Activated T-cell treated with anti-CD3 and anti-CD28 coated beads for 48 hours (primary cell): ENCODE measurements around the gene ERBB4.

Experiments used
- DNase-seq: peaks from one replicate; pipeline ENCODE4 v3.0.0-alpha.2; 2020; ENCODE audit warnings: low read depth

The ERBB4 gene

DNA sequence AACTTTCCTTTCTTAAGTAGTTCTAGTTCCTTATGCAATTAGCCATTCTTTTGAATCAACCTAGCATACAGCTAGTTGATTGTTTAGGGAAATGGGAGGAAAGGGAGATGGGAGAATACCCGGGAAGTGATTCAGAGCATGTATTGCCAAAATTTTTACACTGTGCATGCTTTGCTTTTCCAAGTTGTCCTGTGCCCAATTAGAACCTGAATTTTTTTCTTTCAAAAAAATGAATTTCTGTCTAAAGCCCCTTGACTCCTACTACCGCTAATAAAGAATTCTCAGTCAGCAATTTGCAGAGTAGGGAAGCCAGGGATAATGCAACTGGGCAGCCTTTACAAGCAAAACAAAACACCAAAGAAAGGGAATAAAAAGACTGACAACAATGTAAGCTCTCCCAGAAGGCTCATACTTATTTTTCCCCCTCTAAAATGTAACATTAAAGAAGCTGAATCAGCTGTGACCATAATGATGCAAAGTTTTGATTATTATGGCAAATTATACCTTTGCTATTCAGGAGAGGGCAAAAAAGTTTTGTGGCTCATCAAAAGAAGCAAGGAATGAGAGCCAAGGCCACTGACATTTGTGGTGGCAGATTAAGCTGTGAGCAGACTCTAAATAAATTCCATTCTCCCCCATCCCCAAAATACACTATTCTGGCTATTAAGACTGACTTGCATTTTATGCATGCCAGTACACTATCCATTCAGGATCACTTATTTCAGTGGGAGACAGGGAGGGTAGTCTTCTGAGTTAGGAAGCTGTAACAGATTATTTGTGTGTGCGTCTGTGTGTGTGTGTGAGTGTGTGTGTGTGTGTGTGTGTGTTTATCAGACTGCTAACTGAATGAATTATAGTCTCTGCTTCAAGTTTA lies 174.3 kb downstream of the ERBB4 start:
- DNase-seq: no peak

DNA sequence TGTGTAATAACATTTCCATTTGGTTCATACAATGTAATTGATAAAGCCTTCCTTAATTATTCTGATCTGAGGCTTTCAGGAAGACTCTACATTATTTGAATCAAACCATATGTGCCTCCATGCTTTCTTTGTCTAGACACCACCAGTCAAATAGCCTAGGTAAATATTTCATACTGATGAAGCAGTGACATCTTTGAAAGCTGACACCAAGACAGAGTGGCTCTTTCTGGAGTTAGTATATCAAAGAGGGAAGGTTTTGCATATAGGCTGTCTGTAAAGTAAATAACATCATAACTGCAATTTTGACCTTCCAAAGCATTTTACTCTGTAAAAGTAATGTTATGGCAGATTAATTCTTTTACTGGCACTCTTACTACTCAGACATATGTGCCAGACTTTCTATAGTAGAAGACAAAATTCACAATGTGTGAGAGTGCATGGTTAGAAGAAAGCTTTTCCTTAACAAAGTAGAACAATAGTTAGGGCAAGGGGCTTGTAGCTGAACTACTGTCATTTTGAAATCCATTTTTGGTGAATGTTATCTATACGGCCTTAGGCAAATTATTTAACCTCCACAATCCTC lies 177.3 kb downstream of the ERBB4 start:
- DNase-seq: no peak

GRCh38 chr2:212360068-212360460 lies 178.5 kb downstream of the ERBB4 start:
- DNase-seq: no peak

DNA sequence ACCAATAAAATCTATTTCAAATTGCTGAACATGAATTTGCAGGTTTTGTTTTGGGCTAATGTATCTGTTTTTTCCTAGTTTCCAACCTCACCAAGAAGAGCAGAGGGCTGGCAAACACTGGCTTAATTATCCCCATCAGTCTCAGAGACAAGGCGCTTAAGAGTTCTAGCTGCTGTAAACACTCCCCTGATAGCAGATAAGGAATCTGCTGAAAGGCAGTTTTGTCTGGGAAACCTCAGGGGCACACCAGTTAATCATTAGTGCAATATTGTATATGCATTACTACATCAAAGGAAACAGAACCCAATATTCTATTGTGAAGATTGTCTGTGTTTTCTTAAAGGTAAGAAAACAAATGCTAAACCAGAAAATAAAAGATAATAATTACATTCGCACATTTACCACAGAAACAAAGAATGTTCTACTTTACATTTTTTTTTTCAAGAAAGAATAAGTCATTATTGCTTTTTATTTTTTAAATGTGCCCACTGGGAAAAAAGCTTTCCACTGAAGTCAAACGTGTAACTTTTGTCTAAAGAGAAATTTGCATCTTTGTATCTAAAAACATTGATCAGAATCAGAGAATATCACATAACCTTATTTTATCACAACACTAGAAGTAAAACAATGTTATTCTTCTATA lies 179.1 kb downstream of the ERBB4 start:
- DNase-seq: no peak

DNA sequence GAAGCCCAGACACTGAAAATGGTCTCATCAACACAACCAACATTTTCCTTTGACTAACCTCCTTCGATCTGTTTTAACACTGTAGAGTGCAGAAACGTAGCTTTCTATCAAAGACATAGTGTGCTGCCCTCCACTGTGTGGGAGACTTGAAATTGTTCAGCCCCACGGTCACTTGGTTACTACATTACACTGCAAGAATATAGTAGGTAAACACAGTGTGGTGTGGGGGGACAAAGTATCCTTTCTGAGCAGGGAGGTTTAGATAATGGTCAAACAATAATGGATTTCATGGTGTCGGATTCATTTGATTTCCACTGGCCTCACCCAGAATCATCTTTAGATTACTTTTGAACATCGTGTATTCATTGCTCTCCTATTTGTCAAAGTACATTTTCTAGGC lies 181.0 kb downstream of the ERBB4 start:
- DNase-seq: no peak

GRCh38 chr2:212354382-212354781 lies 184.2 kb downstream of the ERBB4 start:
- no peak for DNase-seq

DNA sequence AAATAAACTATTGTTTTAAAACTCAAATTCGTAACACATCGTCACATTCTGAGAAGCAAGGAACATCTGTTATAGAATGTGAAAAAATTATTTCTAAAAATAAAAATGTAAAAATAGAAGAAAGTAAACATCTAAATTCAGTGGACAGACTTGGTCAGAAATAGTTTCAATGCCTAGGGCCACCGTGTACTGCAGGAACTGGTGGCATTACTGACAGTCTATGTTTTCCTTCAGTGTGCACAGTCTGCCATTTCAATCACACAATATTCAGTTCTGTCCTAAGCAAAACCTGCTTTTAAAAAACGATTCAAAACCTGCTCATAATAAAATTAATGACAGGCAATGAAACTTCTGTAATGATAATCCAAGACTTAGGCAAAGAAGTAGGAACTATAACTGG lies 190.1 kb downstream of the ERBB4 start:
- DNase-seq: no peak

DNA sequence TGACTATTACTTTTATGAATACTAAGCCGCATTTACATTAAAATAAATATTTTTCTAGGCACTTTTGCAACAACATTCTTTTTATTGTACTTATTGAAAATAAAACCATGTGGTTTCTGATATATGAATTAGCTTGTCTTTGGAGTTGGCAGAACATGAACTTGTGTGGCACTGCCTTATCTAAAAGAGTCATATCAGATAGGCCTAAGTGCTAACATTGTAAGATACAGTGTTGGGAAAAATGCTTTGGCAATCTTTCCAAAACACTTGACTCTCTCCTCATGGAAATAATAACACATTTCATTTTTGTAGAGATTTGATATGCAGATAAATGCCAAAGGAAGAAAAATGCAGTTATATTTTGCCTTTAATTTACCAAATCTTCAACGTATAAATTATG lies 191.7 kb downstream of the ERBB4 start:
- DNase-seq: no peak

DNA sequence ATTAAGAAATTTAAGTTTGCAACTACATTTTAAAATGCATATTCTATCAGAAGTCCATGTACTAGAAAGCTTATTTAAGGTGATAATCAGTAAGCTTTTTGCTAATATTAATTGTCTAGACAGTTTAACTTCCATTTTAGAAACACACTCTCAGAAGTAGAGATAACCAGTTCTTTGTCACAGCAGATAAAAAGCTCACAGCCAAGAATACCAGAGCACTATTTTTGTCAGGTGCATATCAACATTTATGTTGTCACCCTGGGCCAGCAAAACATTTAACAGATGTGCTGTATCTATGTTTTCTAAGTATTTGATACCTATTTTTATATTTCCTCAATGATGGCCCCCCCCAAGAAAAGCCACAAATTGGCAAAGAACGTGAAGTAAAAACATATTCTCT lies 192.6 kb downstream of the ERBB4 start:
- DNase-seq: no peak

DNA sequence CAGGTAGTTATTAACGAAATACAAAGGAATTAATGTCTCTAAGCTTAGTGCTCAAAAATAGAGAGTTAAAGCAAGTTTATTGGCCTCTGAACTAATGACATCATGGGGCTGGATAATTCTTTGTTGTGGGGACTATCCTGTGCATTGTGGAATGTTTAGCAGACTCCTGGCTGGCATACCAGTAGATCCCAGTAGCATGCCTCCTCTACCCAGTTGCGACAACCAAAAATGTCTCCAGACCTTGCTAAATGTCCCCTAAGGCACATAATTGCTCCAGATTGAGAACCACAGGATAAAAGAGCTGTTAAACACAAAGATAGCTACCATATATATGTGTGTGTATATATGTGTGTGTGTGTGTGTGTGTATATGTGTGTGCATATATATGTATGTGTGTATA lies 194.5 kb downstream of the ERBB4 start:
- DNase-seq: no peak

DNA sequence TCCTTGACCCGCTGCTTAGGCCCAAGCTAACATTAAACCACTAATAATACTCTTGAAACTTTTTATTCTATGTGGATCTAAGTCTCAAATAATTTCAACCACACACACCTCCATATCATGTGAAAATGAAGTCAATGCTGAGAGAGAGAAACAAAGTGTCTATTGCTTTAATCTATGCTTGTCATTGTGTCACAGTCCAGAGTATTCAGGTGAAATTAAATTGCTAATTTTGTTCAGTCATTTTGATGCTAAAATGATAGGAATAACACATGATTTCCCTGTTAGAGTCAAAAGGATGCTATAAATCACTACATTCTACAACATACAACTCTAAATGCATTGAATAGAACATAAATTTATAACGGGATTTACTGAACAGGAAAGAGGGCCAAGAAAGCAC lies 195.4 kb downstream of the ERBB4 start:
- no peak for DNase-seq

- no peak for DNase-seq
These were observed 200.9 kb downstream of the ERBB4 start for GRCh38 chr2:212337486-212338343.

DNA sequence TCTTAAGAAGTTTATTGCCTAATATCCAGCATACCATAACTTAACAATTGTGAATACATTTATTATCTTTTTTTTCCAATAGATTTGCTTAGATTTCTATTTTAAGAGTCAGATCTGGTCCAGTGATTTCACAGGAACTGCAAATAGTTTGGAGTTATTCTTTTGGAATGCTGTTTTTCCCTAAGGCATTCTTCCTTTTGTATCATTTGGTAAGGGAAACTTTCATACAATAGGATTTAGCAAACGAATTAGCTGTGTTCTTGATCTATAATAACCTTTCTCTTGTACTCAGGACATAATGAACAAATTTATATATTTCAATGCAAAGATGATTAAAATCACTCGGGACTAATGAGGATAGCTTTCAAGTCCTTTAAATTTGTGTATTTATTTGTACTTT lies 201.6 kb downstream of the ERBB4 start:
- no peak for DNase-seq

- DNase-seq: no peak
These were observed 208.3 kb downstream of the ERBB4 start for GRCh38 chr2:212330263-212330662.

DNA sequence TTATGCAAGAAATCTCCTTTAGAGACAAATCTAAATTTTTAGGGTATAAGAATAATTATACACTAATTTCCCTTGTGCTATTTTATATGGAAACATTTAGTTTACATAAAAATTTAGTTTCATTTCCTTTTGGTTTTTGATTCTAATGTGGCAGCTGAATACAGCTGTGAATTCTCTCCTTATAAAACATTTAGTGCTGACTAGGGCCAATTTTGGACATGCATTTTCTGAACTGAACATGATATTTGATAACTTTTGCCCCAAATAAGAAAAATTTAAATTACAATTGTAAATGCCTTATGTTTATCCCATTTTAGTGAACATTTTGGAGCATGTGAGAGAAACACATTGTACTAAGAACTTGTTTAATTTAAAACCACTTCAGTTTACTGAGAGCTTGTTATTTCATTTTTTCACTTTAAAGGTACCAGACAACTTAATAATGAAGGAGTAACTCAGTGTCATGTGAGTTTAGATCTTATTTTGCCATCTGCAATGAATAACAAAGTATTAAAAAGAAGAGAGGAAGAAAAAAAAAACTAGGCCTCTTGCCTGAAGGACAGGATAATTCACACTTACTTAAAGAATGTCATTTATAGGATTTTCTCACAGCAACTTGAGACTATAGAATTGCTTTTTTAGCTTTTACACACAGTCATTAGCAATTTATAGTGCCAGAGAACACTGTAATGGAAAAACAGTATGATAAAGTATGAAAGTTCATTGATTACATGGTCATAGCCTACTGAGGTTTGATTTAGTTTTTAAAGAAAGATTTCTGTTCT lies 209.7 kb downstream of the ERBB4 start:
- no peak for DNase-seq

GRCh38 chr2:212328136-212328535 lies 210.5 kb downstream of the ERBB4 start:
- no peak for DNase-seq

- no peak for DNase-seq
These were observed 211.3 kb downstream of the ERBB4 start for GRCh38 chr2:212327171-212327809.

GRCh38 chr2:212318636-212319035 lies 220.0 kb downstream of the ERBB4 start:
- no peak for DNase-seq

DNA sequence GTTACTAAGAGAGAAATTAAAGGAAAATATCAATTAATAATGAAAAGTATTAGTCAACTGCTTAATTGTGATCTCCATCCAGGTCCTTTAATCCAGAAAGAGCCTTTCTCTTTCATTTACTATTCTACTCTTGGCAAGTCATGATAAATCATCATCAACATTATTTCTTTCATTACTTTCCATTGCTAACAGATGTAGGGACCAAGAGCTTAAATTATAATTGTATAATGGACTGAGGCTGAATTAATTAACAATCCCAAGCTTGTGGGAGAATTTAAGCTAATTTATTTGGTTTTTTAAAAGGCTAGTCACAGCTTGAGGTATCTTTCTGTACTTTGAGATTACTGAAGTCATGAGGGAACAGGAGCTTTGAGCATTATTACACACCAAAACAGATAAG lies 223.9 kb downstream of the ERBB4 start:
- DNase-seq: no peak

- no peak for DNase-seq
These were observed 226.7 kb downstream of the ERBB4 start for GRCh38 chr2:212311807-212312404.

DNA sequence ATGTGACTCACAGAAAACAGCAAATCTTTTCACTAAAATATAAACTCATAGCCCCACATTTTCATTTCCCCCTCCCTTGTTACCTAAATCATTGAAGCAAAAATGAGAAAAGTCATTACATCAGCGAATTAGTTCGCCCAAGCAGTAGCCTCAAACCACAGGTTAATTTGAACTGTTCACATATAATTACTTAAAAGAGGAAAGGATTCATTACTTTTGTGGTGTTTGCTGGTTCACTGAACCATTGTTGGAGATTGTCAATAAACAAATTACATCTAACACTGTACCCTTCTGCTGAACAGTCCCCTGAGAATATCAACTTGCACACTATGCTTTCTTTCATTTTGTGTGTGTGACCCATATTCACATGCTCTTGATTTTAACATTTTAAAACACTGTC lies 238.7 kb downstream of the ERBB4 start:
- no peak for DNase-seq
